ENCODE results near the gene SRRD. TPM values are rescaled to one million over a fixed set of nuclear protein-coding genes. Genes with fewer than 3 reads are reported as not detected.

Gene SRRD
- total RNA-seq, 4 donors from 2014 or later, result 3.0 to 11.4 (median 6.2) TPM

DNA sequence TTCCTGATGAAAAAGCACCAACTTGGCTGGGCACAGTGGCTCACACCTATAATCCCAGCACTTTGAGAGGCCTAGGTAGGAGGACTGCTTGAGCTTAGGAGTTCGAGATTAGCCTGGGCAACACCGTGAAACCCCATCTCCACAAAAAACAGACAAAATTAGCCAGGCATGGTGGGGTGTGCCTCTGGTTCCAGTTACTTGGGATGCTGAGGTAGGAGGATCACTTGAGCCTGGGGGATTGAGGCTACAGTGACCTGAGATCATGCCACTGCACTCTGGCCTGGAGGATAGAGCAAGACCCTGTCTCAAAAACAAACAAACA is 3.1 kb upstream of the SRRD start:
- Histone ChIP-seq H3K27ac (peak overlapping the region; percentile 40 to 77 (median 73)), H3K36me3 (peaks cover 0 to 20% (median 5%) of the 10 kb centered on the region in 4 donors), H3K9me3 (no peaks in the 10 kb centered on the region), H3K4me3 (peak overlapping the region in 1 of 4 donors; percentile 35), H3K4me1 (peaks cover 33 to 63% (median 50%) of the 10 kb centered on the region in 4 donors), H3K27me3 (no peaks in the 10 kb centered on the region)
- intact Hi-C loops (cut with DNase I; ENCODE audit: low total_unique reads) (no loop called here), in situ Hi-C loops (cut with MboI; ENCODE audit: low pct_ligation_motif_present in 1 of 4, low pct_unique_long_range_greater_than_20kb in 1 of 4, low sequenced_read_pairs in 3 of 4) (no loop called here)
- DNase-seq, result no peak
- 59% methylated on average over 2 of the region's 2 CpGs; no CpG with 5 or more reads in 1 of the 2 donors for WGBS, 2 donors (ENCODE audit: low coverage in 1 of 2)
- TF ChIP-seq, protein P1, sequence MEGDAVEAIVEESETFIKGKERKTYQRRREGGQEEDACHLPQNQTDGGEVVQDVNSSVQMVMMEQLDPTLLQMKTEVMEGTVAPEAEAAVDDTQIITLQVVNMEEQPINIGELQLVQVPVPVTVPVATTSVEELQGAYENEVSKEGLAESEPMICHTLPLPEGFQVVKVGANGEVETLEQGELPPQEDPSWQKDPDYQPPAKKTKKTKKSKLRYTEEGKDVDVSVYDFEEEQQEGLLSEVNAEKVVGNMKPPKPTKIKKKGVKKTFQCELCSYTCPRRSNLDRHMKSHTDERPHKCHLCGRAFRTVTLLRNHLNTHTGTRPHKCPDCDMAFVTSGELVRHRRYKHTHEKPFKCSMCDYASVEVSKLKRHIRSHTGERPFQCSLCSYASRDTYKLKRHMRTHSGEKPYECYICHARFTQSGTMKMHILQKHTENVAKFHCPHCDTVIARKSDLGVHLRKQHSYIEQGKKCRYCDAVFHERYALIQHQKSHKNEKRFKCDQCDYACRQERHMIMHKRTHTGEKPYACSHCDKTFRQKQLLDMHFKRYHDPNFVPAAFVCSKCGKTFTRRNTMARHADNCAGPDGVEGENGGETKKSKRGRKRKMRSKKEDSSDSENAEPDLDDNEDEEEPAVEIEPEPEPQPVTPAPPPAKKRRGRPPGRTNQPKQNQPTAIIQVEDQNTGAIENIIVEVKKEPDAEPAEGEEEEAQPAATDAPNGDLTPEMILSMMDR (IDR thresholded peaks at IDR 0.05), result no peak
- TF ChIP-seq POLR2AphosphoS5 (IDR thresholded peaks at IDR 0.05) (no peak), POLR2A (IDR thresholded peaks at IDR 0.05) (no peak), EP300 (IDR thresholded peaks at IDR 0.05; ENCODE audit: low read depth) (no peak)

DNA sequence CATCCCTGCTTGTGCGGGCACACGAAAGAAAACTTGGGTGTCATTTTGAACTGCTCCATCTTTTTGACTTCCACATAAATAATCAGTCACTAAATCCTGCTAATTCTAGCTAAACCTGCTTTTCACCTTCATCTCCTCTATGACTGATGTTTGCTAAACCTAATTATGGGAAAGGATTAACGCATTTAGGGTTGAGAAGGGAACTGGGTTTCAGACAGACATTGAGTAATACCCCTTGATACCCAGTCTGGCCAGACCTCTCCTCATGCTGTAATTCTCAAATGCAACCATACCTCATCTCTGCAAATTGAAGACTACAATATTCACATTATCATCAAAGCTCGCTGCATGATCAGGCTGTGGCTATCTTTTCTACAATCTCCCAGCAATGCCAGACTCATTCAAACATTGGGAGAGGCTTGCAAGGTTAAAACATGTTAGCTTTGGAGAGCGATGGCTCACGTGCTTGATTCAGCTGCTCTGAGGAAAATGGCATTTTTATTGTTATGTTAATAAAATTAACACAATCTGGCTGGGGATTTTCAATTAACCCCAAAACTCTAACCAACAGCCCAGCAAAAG is 2.5 kb upstream of the SRRD start:
- Histone ChIP-seq H3K9me3 (no peaks in the 10 kb centered on the region), H3K4me1 (peaks cover 33 to 65% (median 51%) of the 10 kb centered on the region in 4 donors), H3K4me3 (no peak overlapping the region), H3K27me3 (no peaks in the 10 kb centered on the region), H3K27ac (no peak overlapping the region), H3K36me3 (peaks cover 0 to 14% (median 2%) of the 10 kb centered on the region in 4 donors)
- 67 to 88% methylated on average over 4 to 6 of the region's 6 CpGs for WGBS, 2 donors (ENCODE audit: low coverage in 1 of 2)
- DNase-seq, result no peak
- intact Hi-C loops (cut with DNase I; ENCODE audit: low total_unique reads), result no loop called here
- TF ChIP-seq EP300 (IDR thresholded peaks at IDR 0.05; ENCODE audit: low read depth) (no peak), POLR2AphosphoS5 (IDR thresholded peaks at IDR 0.05) (no peak), POLR2A (IDR thresholded peaks at IDR 0.05) (no peak)
- TF ChIP-seq, protein P1 (IDR thresholded peaks at IDR 0.05), result no peak
- in situ Hi-C loops (cut with MboI; ENCODE audit: low pct_ligation_motif_present in 1 of 4, low pct_unique_long_range_greater_than_20kb in 1 of 4, low sequenced_read_pairs in 3 of 4), result no loop called here

DNA sequence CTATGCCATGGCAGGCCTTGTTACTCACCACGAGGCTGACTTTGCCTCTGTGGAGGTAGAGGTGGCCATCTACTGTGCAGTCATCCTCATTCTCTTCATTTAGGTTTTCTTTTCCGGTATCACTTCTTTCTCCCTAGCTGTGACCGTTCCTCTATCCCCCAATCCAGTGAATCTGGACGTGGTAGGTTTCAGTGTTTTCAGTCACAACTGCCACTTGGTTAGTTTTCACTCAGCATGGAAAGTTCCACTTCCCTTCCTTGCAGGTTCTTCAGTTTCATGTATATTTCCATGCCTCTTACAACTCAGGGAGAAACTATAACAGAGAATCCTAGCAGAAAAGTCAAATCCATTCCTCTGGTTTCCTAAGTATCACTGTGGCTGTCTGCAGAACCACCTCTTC is 2.0 kb upstream of the SRRD start:
- intact Hi-C loops (cut with DNase I; ENCODE audit: low total_unique reads), result no loop called here

DNA sequence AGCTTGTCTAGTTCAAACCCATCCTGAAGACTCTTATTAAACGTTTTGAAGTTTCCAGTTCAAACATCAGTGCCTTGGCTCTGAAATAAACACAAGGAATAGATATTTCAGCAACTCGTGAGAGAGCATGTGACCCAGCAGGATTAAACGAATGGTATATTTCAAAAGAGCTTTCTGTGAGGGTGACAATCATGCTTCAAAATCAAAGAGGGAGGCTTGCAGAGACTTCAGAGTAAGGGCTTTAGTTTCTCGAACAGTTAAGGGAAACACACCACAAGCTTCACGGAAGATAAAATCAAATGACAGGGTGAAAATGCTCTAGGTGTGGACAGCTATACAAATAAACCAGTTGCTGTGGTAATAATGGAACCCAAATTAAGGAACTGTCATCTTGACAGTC is 1.5 kb upstream of the SRRD start:
- Histone ChIP-seq H3K27me3 (no peaks in the 10 kb centered on the region), H3K9me3 (no peaks in the 10 kb centered on the region), H3K4me3 (no peak overlapping the region), H3K4me1 (peaks cover 33 to 65% (median 51%) of the 10 kb centered on the region in 4 donors), H3K36me3 (peaks cover 0 to 6% (median 0%) of the 10 kb centered on the region in 4 donors), H3K27ac (no peak overlapping the region)
- TF ChIP-seq POLR2A (IDR thresholded peaks at IDR 0.05), result no peak
- no peak for TF ChIP-seq POLR2AphosphoS5 (IDR thresholded peaks at IDR 0.05)
- TF ChIP-seq EP300 (IDR thresholded peaks at IDR 0.05; ENCODE audit: low read depth), result no peak
- TF ChIP-seq, protein P1 (IDR thresholded peaks at IDR 0.05), result no peak
- in situ Hi-C loops (cut with MboI; ENCODE audit: low pct_ligation_motif_present in 1 of 4, low pct_unique_long_range_greater_than_20kb in 1 of 4, low sequenced_read_pairs in 3 of 4), result no loop called here
- no peak for DNase-seq
- intact Hi-C loops (cut with DNase I; ENCODE audit: low total_unique reads), result no loop called here
- WGBS, 2 donors (ENCODE audit: low coverage in 1 of 2), result 33 to 52% methylated on average over 5 of the region's 5 CpGs

More for the DNA sequence above, 2.0 kb upstream of the SRRD start:
- H3K27ac ChIP-seq, result no peak overlapping the region
- 76 to 100% methylated on average over 1 to 4 of the region's 4 CpGs for WGBS, 2 donors (ENCODE audit: low coverage in 1 of 2)
- TF ChIP-seq EP300 (IDR thresholded peaks at IDR 0.05; ENCODE audit: low read depth) (no peak), POLR2AphosphoS5 (IDR thresholded peaks at IDR 0.05) (no peak), POLR2A (IDR thresholded peaks at IDR 0.05) (no peak)
- TF ChIP-seq, protein P1 (IDR thresholded peaks at IDR 0.05), result no peak
- H3K4me1 ChIP-seq, result peaks cover 33 to 65% (median 51%) of the 10 kb centered on the region in 4 donors
- DNase-seq, result no peak
- H3K4me3 ChIP-seq, result no peak overlapping the region
- peaks cover 0 to 9% (median 0%) of the 10 kb centered on the region in 4 donors for H3K36me3 ChIP-seq
- in situ Hi-C loops (cut with MboI; ENCODE audit: low pct_ligation_motif_present in 1 of 4, low pct_unique_long_range_greater_than_20kb in 1 of 4, low sequenced_read_pairs in 3 of 4), result no loop called here
- H3K27me3 ChIP-seq, result no peaks in the 10 kb centered on the region
- H3K9me3 ChIP-seq, result no peaks in the 10 kb centered on the region
